IMR-90 (cell line): ENCODE measurements around the gene DRAXIN. TPM values are rescaled to one million over a fixed set of nuclear protein-coding genes. Genes with fewer than 3 reads are reported as not detected.

Experiments used
- ATAC-seq: fragments of 200-7000 bp; cut with Tn5 transposase; 2 replicates; pipeline ENCODE4 v1.9.1; 2020; ENCODE audit warnings: low read depth, mild to moderate bottlenecking, moderate library complexity
- BruUV-seq: library from RNA; stranded (reverse); fragments of 400-500 nt; replicated peaks from 2 replicates; lab custom pipeline; 2021; lab: Mats Ljungman, UMichigan
- CTCF ChIA-PET: fragments of 300-600 bp; formaldehyde crosslinking; extraction: SDS; loops from one replicate; lab custom pipeline; 2021; ENCODE audit warnings: antibody characterized with exemption; lab: Yijun Ruan, JAX
- POLR2A ChIA-PET: fragments of 300-600 bp; sonication (Branson Sonifier 250); formaldehyde crosslinking; loops from one replicate; lab custom pipeline; 2022; ENCODE audit warnings: antibody characterized with exemption; ENCODE audit not compliant: unreplicated experiment; lab: Charles Lee
- DNase-seq: peaks from one replicate; pipeline ENCODE4 v3.0.0; 2013
- H2AFZ ChIP-seq: replicated peaks from 2 replicates; pipeline ENCODE3; 2013; ENCODE audit warnings: low read length, mild to moderate bottlenecking; ENCODE audit not compliant: poor library complexity
- H2AK5ac ChIP-seq: 2 replicates; pipeline ENCODE4 v1.6.1; 2013; ENCODE audit warnings: low read depth, low read length, inconsistent platforms
- H2AK9ac ChIP-seq: replicated peaks from 2 replicates; pipeline ENCODE3; 2013; ENCODE audit warnings: mild to moderate bottlenecking, low read depth, low read length, moderate library complexity; ENCODE audit not compliant: poor library complexity
- H2BK120ac ChIP-seq: 2 replicates; pipeline ENCODE4 v1.6.1; 2013; ENCODE audit warnings: low read depth, low read length, inconsistent platforms
- H2BK15ac ChIP-seq: 3 replicates; pipeline ENCODE4 v1.6.1; 2013; ENCODE audit warnings: low read depth, low read length, inconsistent platforms
- H2BK20ac ChIP-seq: 2 replicates; pipeline ENCODE4 v1.6.1; 2013; ENCODE audit warnings: low read depth, mild to moderate bottlenecking, inconsistent platforms, low read length, moderate library complexity
- H2BK5ac ChIP-seq: 2 replicates; pipeline ENCODE4 v1.6.1; 2013; ENCODE audit warnings: mild to moderate bottlenecking, low read depth, low read length, inconsistent platforms; ENCODE audit not compliant: poor library complexity, severe bottlenecking
- H3K14ac ChIP-seq: replicated peaks from 2 replicates; pipeline ENCODE4 v1.6.1; 2013; ENCODE audit warnings: low read depth, low read length, inconsistent platforms
- H3K18ac ChIP-seq: 2 replicates; pipeline ENCODE4 v1.6.1; 2013; ENCODE audit warnings: low read depth, low read length, control low read depth
- H3K23ac ChIP-seq: 2 replicates; pipeline ENCODE4 v1.6.1; 2013; ENCODE audit warnings: low read depth, low read length, inconsistent platforms
- H3K27ac ChIP-seq: 2 replicates; pipeline ENCODE4 v1.5.1; 2013; ENCODE audit warnings: mild to moderate bottlenecking, control low read depth, low read length; ENCODE audit not compliant: insufficient read depth
- H3K27me3 ChIP-seq: 2 replicates; pipeline ENCODE4 v1.6.1; 2013; ENCODE audit warnings: low read length; ENCODE audit not compliant: control insufficient read depth, insufficient read depth
- H3K36me3 ChIP-seq: 2 replicates; pipeline ENCODE4 v1.6.1; 2013; ENCODE audit warnings: low read length, mixed read lengths; ENCODE audit not compliant: control insufficient read depth, insufficient read depth
- H3K4ac ChIP-seq: 2 replicates; pipeline ENCODE4 v1.6.1; 2013; ENCODE audit warnings: low read depth, low read length, inconsistent platforms
- H3K4me1 ChIP-seq: 2 replicates; pipeline ENCODE4 v1.6.1; 2013; ENCODE audit warnings: low read length, mixed read lengths; ENCODE audit not compliant: control insufficient read depth, insufficient read depth
- H3K4me2 ChIP-seq: 2 replicates; pipeline ENCODE4 v1.6.1; 2013; ENCODE audit warnings: low read depth, mild to moderate bottlenecking, control low read depth, low read length, moderate library complexity
- H3K4me3 ChIP-seq: 2 replicates; pipeline ENCODE4 v1.5.1; 2013; ENCODE audit warnings: low read depth, mild to moderate bottlenecking, control low read depth, low read length, moderate library complexity; ENCODE audit not compliant: insufficient read depth
- H3K56ac ChIP-seq: 2 replicates; pipeline ENCODE4 v1.6.1; 2013; ENCODE audit warnings: low read length, inconsistent platforms; ENCODE audit not compliant: insufficient read depth; ENCODE audit errors: extremely low read depth
- H3K79me1 ChIP-seq, 2 experiments: 2 replicates each; pipeline ENCODE4 v1.6.1; 2013; ENCODE audit warnings: low read length in 2 of 2, inconsistent platforms in 1 of 2, low read depth in 1 of 2
- H3K9ac ChIP-seq: 2 replicates; pipeline ENCODE4 v1.6.1; 2013; ENCODE audit warnings: low read depth, low read length, control low read depth
- H3K9me1 ChIP-seq: 2 replicates; pipeline ENCODE4 v1.6.1; 2013; ENCODE audit warnings: low read length, inconsistent platforms; ENCODE audit not compliant: insufficient read depth
- H3K9me3 ChIP-seq: 2 replicates; pipeline ENCODE4 v1.6.1; 2013; ENCODE audit warnings: low read length; ENCODE audit not compliant: control insufficient read depth, insufficient read depth
- H4K20me1 ChIP-seq: 2 replicates; pipeline ENCODE4 v1.6.1; 2013; ENCODE audit warnings: low read length, inconsistent platforms; ENCODE audit not compliant: insufficient read depth
- H4K5ac ChIP-seq: 2 replicates; pipeline ENCODE4 v1.6.1; 2013; ENCODE audit warnings: mild to moderate bottlenecking, low read depth, low read length, control low read depth
- H4K8ac ChIP-seq, 2 experiments: 2 replicates each; pipeline ENCODE4 v1.6.1; 2013; ENCODE audit warnings: low read depth in 2 of 2, low read length in 2 of 2, control low read depth in 1 of 2, inconsistent platforms in 1 of 2
- H4K91ac ChIP-seq: 2 replicates; pipeline ENCODE4 v1.6.1; 2013; ENCODE audit warnings: low read depth, low read length, inconsistent platforms; ENCODE audit not compliant: insufficient read depth
- CEBPB ChIP-seq: IDR thresholded peaks from 2 replicates; pipeline ENCODE4 v1.6.1; 2012; ENCODE audit warnings: low read depth, low read length, improper control_type of control experiment
- CTCF ChIP-seq: conservative IDR thresholded peaks from 2 replicates; pipeline ENCODE4 v1.5.1; 2012; ENCODE audit warnings: mild to moderate bottlenecking, low read depth, low read length, improper control_type of control experiment
- FOS ChIP-seq: fragments of 150-350 bp; IDR thresholded peaks from 2 replicates; pipeline ENCODE4 v1.6.1; 2016; ENCODE audit warnings: low read depth, low read length
- MAZ ChIP-seq: IDR thresholded peaks from 2 replicates; pipeline ENCODE4 v1.6.1; 2012; ENCODE audit warnings: low read depth, mild to moderate bottlenecking, low read length, improper control_type of control experiment, moderate library complexity, borderline replicate concordance
- MXI1 ChIP-seq: IDR thresholded peaks from 2 replicates; pipeline ENCODE4 v1.6.1; 2012; ENCODE audit warnings: low read depth, mild to moderate bottlenecking, low read length, moderate library complexity, borderline replicate concordance
- RFX5 ChIP-seq: IDR thresholded peaks from 2 replicates; pipeline ENCODE4 v1.8.0; 2012; ENCODE audit warnings: low read depth, mild to moderate bottlenecking, low read length, moderate library complexity
- SMC3 ChIP-seq: fragments of 150-350 bp; IDR thresholded peaks from 2 replicates; pipeline ENCODE4 v1.6.1; 2016; ENCODE audit warnings: low read depth, mild to moderate bottlenecking, antibody characterized with exemption, low read length, moderate library complexity
- WGBS, 2 experiments: methylation state at CpG; one replicate each; pipeline versions ENCODE4 v1.1.5 to v1.1.7; 2013; ENCODE audit warnings: missing lambda C conversion rate in 2 of 2; ENCODE audit not compliant: insufficient read length in 1 of 2; ENCODE audit errors: extremely low coverage in 2 of 2; 5-methylcytosine and 5-hydroxymethylcytosine counted together
- dilution Hi-C: fragments of 300-500 bp; cut with HindIII; formaldehyde crosslinking; loops from one replicate; pipeline ENCODE4 v1.14.3; 2018; ENCODE audit warnings: low sequenced_read_pairs; ENCODE audit not compliant: unreplicated experiment
- in situ Hi-C: fragments of 300-500 bp; cut with MboI; formaldehyde crosslinking; loops from 3 replicates; pipeline ENCODE4 v1.14.3; 2019; ENCODE audit warnings: low sequenced_read_pairs, inconsistent platforms, mixed read lengths
- intact Hi-C: fragments of 100-400 bp; cut with micrococcal nuclease; formaldehyde crosslinking; loops from 2 replicates; pipeline ENCODE4 v1.10.0; 2022
- polyA plus RNA-seq, 3 experiments: library from polyadenylated mRNA; depleted of rRNA; stranded (reverse); fragments of >200 nt; gene quantifications; 2 replicates each; pipeline ENCODE4 v1.2.3, GENCODE V29; 2012; ENCODE audit warnings: low replicate concordance in 1 of 3
- total RNA-seq: library from RNA; depleted of rRNA; stranded (reverse); fragments of >200 nt; gene quantifications from 2 replicates; pipeline ENCODE4 v1.2.3, GENCODE V29; 2012
- TF ChIP-seq, protein P1 (sequence below): fragments of 150-350 bp; IDR thresholded peaks from 2 replicates; pipeline ENCODE4 v1.6.1; 2017; ENCODE audit warnings: mild to moderate bottlenecking, antibody characterized with exemption, low read length, low read depth

The DRAXIN gene
- total and polyA plus RNA-seq, 2 of the 4 experiments (the other 2 are of a cell fraction) = under 0.01 to 0.02 TPM

DNA sequence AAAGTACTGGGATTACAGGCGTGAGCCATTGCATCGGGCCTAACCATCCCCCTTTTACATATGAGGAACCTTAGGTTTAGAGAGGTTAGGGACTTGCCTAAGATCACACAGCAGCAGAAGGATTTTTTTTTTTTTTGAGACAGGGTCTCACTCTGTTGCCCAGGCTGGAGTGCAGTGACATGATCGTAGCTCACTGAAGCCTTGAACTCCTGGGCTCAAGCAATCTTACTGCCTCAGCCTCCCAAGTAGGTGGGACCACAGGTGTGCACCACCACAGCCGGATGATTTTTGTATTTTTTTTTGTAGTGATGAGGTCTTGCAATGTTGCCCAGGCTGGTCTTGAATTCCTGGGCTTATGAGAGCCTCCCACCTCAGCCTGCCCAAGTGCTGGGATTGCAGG lies 68.3 kb downstream of the DRAXIN start:
- H2BK20ac ChIP-seq = no peak overlapping the region
- H3K23ac ChIP-seq = no peak overlapping the region
- H3K9me1 ChIP-seq = no peaks in the 10 kb centered on the region
- CTCF ChIA-PET = no interaction called here
- no peak overlapping the region for H3K4me3 ChIP-seq
- H4K20me1 ChIP-seq = no peaks in the 10 kb centered on the region
- no peaks in the 10 kb centered on the region for H3K79me1 ChIP-seq
- no peak overlapping the region for H3K9ac ChIP-seq
- TF ChIP-seq SMC3 = no peak
- TF ChIP-seq MAZ = no peak
- TF ChIP-seq CTCF = no peak
- no peak for TF ChIP-seq CEBPB
- no peak for TF ChIP-seq RFX5
- TF ChIP-seq MXI1 = no peak
- TF ChIP-seq, protein P1, sequence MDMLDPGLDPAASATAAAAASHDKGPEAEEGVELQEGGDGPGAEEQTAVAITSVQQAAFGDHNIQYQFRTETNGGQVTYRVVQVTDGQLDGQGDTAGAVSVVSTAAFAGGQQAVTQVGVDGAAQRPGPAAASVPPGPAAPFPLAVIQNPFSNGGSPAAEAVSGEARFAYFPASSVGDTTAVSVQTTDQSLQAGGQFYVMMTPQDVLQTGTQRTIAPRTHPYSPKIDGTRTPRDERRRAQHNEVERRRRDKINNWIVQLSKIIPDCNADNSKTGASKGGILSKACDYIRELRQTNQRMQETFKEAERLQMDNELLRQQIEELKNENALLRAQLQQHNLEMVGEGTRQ = no peak
- no peak for TF ChIP-seq FOS
- no peak overlapping the region for H2BK15ac ChIP-seq
- no peak overlapping the region for H3K4me2 ChIP-seq
- 0 out of 2 replicates have a peak, but pooled peaks cover 2% of the 10 kb centered on the region for H3K9me3 ChIP-seq
- H4K8ac ChIP-seq = no peak overlapping the region
- H2BK120ac ChIP-seq = no peak overlapping the region
- ATAC-seq = no peak
- H3K4ac ChIP-seq = no peak overlapping the region
- POLR2A ChIA-PET = interaction anchor here (0.6 kb wide), 1 partner anchor 16 kb away, joined by 3 read pairs; no protein-coding TSS in a partner anchor
- no peak overlapping the region for H4K91ac ChIP-seq
- H2AK5ac ChIP-seq = no peak overlapping the region
- in situ Hi-C loops = no loop called here
- H3K18ac ChIP-seq = no peak overlapping the region
- no peak overlapping the region for H3K27ac ChIP-seq
- H4K5ac ChIP-seq = no peak overlapping the region
- H2AFZ ChIP-seq = no peak overlapping the region
- peaks cover 33% of the 10 kb centered on the region for H3K27me3 ChIP-seq
- no peaks in the 10 kb centered on the region for H3K36me3 ChIP-seq
- no peak overlapping the region for H2AK9ac ChIP-seq
- BruUV-seq = no TSS peak
- H3K4me1 ChIP-seq = peaks cover 1% of the 10 kb centered on the region; the same call in 1 of the 2 replicates
- no CpG with 5 or more reads among the region's 4 CpGs for WGBS, 2 experiments
- intact Hi-C loops = no loop called here
- no peak overlapping the region for H2BK5ac ChIP-seq
- no peak overlapping the region for H3K14ac ChIP-seq
- dilution Hi-C loops = no loop called here
- no peak overlapping the region for H3K56ac ChIP-seq
- no peak for DNase-seq
